NAMALWA (cell line): Measurements from ENCODE around the gene SCRN2.
A peak's percentile ranks its signal among the peaks of the same experiment; 100 is the strongest.

Experiments used
- DNase-seq: peaks from one replicate; pipeline ENCODE4 v3.0.0-alpha.2; 2015; ENCODE audit warnings: low spot score

Gene SCRN2

GRCh38 chr17:47846716-47847340, 5.8 kb upstream of the SCRN2 start:
- DNase-seq = no peak

DNA sequence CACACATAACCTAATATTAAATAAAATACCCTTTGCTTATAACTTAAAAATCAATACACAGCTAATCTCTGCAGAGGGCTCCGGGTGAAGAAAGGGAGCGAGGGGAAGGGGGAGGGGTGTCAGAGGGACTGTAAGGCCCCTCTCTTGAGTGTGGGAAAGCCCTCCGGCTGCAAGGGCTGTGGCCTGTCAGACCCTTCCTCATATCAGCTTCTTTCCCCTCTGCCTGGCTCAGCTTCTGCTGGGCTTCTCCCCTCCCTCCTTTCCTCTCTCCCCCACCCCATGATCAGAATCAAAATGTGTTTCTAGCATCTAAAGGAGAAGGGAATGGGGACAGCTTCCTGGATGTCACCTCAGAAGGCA, 4.6 kb upstream of the SCRN2 start:
- no peak for DNase-seq

GRCh38 chr17:47844814-47845715, 4.0 kb upstream of the SCRN2 start:
- peak; percentile 59 for DNase-seq

GRCh38 chr17:47844227-47844626, 3.2 kb upstream of the SCRN2 start:
- no peak for DNase-seq

DNA sequence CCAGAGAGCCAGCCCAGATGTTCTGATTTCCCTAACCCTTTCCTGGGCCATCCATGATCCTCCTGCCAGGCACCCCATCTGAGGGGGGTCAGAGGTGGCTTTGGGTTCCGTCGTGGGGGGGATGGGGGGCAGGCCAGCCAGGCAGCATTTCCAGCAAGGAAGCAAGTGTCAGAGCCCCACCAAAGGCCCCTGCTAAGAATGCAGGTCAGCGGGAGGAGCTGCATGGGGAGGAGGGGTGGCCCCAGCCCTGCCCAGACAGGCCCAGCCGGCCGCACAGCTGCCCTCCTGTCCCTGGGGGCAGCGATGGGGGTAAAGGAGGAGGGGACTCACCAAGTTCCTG, 2.3 kb upstream of the SCRN2 start:
- DNase-seq = no peak

GRCh38 chr17:47841488-47842291, 617 bp upstream of the SCRN2 start:
- no peak for DNase-seq

GRCh38 chr17:47840001-47840741, 902 bp downstream of the SCRN2 start:
- no peak for DNase-seq

DNA sequence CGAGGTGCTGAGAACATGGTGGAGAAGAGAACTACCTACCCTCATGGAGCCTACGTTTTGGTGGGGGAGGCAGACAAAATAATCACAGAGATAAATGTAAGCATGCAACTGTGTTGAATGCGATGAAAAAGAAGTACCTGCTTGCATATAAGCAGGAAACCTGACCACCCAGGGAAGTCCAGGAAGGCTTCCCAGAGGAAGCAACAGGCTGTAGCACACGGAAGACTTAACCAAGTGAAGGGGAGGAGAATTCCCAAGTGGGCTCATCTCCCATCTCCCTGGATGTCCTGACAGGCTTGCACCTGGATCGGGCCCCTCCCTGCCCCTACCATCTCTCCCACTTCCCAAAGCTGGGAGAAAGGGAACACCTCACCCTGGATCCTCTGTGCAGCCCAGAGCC, 2.0 kb downstream of the SCRN2 start:
- no peak for DNase-seq

- no peak for DNase-seq
These were observed 2.4 kb downstream of the SCRN2 start for GRCh38 chr17:47838636-47839035.

DNA sequence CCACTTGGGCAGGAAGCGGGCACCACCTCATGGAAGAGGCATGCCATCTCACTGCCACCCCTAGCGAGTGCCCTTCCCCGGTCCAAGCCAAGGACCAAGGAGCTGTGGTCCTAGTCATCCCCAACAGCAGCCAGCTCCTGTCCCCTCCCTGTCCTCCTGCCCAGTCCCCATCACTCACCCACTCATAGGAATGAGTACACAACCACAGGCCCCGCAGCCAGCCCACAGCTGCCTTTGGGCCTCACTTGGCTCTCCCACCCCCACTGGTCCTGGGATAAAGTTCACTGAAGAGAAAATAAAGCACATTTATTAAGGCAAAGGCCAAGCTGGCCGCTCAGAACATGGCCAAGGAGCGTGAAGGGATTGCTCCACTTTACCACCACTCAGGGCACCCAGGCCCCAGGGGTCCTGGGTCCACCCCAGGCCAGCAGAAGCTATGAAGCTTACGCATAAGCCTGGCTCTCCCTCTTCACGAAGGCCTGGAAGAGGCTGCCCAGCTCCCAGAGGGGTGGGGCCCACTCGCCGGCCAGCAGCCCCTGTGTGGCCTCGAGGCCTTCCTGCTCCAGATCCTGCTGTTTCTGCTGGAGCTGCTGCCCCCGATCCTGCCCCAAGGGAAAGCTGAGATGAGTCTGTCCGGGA, 3.6 kb downstream of the SCRN2 start:
- no peak for DNase-seq

GRCh38 chr17:47836601-47837000, 4.5 kb downstream of the SCRN2 start:
- DNase-seq = no peak

- no peak for DNase-seq
These were observed 6.3 kb downstream of the SCRN2 start for GRCh38 chr17:47834756-47835155.

DNA sequence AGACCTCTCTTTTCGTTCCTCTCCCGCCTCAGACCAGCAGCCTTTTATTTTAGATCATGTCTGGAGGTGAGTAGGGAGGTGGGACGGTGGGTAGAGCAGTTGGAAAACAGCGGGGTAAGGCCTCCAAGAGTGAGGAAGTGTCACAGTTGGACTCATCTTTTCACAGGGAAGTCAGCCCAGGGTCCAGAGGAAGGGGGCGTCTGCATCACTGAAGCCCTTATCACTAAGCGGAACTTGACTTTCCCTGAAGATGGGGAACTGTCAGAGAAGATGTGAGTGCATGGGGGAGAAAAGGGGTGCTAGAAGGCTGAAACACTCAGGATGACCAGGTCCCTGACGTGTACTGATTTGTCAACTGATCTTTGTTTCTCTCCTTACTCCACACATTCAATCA, 9.1 kb downstream of the SCRN2 start:
- DNase-seq = no peak

- peak; percentile 92 for DNase-seq
These were observed 9.8 kb downstream of the SCRN2 start, which contains the start of the genes LRRC46 and MRPL10 for GRCh38 chr17:47831003-47831933. LRRC46 (plus strand) TSS chr17:47831670; CDS start chr17:47831990, 320 bp downstream. MRPL10 (minus strand) TSS chr17:47831541; CDS start chr17:47831511, 30 bp downstream.

- no peak for DNase-seq
These were observed 10.6 kb downstream of the SCRN2 start for GRCh38 chr17:47830396-47831002.

DNA sequence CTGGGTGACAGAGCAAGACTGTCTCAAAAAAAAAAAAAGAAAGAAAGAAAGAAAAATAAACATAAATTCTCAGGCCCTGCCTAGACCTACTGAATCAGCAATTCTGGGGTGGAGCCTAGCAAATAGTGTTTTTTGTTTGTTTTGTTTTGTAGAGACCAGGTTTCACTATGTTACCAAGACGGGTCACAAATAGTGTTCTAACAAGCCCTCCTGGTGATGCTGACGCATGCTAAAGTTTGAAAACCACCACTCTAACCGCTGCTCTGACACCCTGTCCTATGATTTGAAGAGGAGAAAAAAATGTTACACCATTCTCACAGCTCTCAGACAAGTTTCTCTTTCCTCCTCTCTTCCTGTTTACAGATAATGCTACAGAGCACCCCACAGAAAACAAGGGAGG, 11.2 kb downstream of the SCRN2 start:
- no peak for DNase-seq

DNA sequence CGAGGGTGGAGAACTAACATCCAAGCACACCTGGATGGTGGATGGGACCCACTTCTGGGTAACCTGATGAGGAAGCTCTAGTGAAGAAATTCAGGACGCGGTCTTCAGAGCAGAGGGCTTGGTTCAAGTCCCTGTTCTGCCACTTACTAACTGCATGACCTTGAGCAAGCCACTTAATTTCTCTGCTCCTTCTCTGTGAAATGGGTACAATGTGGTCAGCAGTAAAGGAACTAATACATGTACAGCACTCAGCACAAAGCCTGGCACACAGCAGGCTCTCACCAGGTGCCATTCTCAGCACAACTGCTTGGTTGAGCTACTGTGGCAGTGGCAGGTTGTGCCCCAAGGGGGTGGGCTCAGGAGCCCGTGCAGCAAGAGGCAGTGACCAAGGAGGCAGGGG, 17.6 kb downstream of the SCRN2 start:
- DNase-seq = no peak

GRCh38 chr17:47822785-47823184, 18.3 kb downstream of the SCRN2 start:
- no peak for DNase-seq

- DNase-seq = peak; percentile 76
These were observed 19.4 kb downstream of the SCRN2 start, which contains the start of gene OSBPL7 for GRCh38 chr17:47821424-47822391. OSBPL7 (minus strand) TSS chr17:47821794; CDS start chr17:47820278, 1,516 bp downstream.
